ENCODE results near the gene MME. TPM values are rescaled to one million over a fixed set of nuclear protein-coding genes. Genes with fewer than 3 reads are reported as not detected.

MME gene
- total RNA-seq, 1 donor from 2014 or later = 83.5 TPM

- Histone ChIP-seq H3K27me3 (ENCODE audit: control insufficient read depth, insufficient read depth, low read length) (no peaks in the 10 kb centered on the region), H3K36me3 (ENCODE audit: control insufficient read depth, insufficient read depth, low read length) (no peaks in the 10 kb centered on the region), H3K4me3 (ENCODE audit: low read depth, low read length) (no peak overlapping the region)
- DNase-seq (ENCODE audit: low read depth) = no peak
- TF ChIP-seq, protein P1, sequence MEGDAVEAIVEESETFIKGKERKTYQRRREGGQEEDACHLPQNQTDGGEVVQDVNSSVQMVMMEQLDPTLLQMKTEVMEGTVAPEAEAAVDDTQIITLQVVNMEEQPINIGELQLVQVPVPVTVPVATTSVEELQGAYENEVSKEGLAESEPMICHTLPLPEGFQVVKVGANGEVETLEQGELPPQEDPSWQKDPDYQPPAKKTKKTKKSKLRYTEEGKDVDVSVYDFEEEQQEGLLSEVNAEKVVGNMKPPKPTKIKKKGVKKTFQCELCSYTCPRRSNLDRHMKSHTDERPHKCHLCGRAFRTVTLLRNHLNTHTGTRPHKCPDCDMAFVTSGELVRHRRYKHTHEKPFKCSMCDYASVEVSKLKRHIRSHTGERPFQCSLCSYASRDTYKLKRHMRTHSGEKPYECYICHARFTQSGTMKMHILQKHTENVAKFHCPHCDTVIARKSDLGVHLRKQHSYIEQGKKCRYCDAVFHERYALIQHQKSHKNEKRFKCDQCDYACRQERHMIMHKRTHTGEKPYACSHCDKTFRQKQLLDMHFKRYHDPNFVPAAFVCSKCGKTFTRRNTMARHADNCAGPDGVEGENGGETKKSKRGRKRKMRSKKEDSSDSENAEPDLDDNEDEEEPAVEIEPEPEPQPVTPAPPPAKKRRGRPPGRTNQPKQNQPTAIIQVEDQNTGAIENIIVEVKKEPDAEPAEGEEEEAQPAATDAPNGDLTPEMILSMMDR (IDR thresholded peaks at IDR 0.05; ENCODE audit: insufficient read depth, low read length, poor library complexity, severe bottlenecking) = no peak
These were observed 26.4 kb upstream of the MME start for GRCh38 chr3:155053756-155054155.

GRCh38 chr3:155064920-155065319, 15.2 kb upstream of the MME start:
- no peak for DNase-seq (ENCODE audit: low read depth)
- H3K27me3 ChIP-seq (ENCODE audit: control insufficient read depth, insufficient read depth, low read length) = no peaks in the 10 kb centered on the region
- no peak overlapping the region for H3K4me3 ChIP-seq (ENCODE audit: low read depth, low read length)
- TF ChIP-seq, protein P1 (IDR thresholded peaks at IDR 0.05; ENCODE audit: insufficient read depth, low read length, poor library complexity, severe bottlenecking) = no peak
- no peaks in the 10 kb centered on the region for H3K36me3 ChIP-seq (ENCODE audit: control insufficient read depth, insufficient read depth, low read length)

DNA sequence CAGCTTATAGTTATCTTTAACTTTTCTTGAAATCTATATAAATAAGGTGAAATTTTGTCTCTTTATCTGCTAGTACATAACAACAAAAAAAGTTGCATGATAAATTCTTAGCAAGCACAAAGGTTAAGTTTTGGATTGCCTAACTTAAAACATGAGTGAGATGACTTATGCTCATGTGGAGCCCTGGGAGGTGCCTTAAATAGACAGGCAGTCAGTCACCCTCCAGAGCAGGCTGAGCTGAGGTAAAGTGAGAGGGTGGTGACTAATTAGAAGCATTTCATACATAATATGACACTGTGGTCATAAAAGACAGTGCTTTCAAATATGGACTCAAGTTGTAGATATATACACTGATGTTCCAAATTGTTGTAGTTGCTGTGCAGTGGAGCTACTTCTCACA, 14.6 kb upstream of the MME start:
- Histone ChIP-seq H3K4me3 (ENCODE audit: low read depth, low read length) (no peak overlapping the region), H3K36me3 (ENCODE audit: control insufficient read depth, insufficient read depth, low read length) (no peaks in the 10 kb centered on the region), H3K27me3 (ENCODE audit: control insufficient read depth, insufficient read depth, low read length) (no peaks in the 10 kb centered on the region)
- DNase-seq (ENCODE audit: low read depth) = peak; percentile 64
- TF ChIP-seq, protein P1 (IDR thresholded peaks at IDR 0.05; ENCODE audit: insufficient read depth, low read length, poor library complexity, severe bottlenecking) = no peak

DNA sequence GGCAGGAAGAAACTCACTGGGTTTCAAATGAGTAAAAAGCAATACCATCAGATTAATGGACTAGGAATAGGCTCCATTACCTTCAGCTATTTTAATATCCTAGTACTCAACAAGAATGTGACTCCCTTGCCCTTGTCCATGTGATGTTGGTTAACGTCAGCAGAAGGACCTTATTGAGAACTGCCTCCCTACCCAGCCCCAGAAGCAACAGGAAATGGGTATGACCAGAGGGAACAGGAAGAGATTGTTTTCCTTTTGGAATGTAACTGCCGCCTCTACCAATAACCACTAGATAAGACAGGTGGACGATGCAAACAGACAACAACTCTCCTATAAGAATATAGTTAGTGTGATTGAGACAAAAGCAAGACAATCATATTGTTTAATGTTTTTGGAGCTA, 10.4 kb upstream of the MME start:
- no peaks in the 10 kb centered on the region for H3K27me3 ChIP-seq (ENCODE audit: control insufficient read depth, insufficient read depth, low read length)
- H3K36me3 ChIP-seq (ENCODE audit: control insufficient read depth, insufficient read depth, low read length) = no peaks in the 10 kb centered on the region
- peak; percentile 21 for DNase-seq (ENCODE audit: low read depth)
- no peak overlapping the region for H3K4me3 ChIP-seq (ENCODE audit: low read depth, low read length)
- TF ChIP-seq, protein P1 (IDR thresholded peaks at IDR 0.05; ENCODE audit: insufficient read depth, low read length, poor library complexity, severe bottlenecking) = no peak

DNA sequence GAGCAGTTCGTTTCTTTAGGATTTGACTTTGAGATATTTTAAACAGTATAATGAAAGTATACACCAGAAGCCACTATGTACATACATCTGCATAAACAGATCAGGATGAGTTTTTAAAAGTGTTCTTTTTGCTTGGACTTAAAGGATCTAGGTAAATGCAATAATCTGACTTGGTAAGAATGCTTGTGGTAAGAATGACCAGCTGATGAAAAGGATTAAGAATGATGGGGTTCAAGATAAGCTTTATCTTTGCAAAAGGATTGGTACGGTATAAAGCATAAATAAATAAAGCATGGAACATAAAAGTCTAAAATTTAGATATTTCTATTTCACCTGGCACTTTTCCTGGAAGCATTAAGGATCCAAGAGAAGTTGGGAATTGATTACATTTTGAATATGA, 9.8 kb upstream of the MME start:
- Histone ChIP-seq H3K4me3 (ENCODE audit: low read depth, low read length) (no peak overlapping the region), H3K36me3 (ENCODE audit: control insufficient read depth, insufficient read depth, low read length) (no peaks in the 10 kb centered on the region), H3K27me3 (ENCODE audit: control insufficient read depth, insufficient read depth, low read length) (no peaks in the 10 kb centered on the region)
- TF ChIP-seq, protein P1 (IDR thresholded peaks at IDR 0.05; ENCODE audit: insufficient read depth, low read length, poor library complexity, severe bottlenecking) = no peak
- no peak for DNase-seq (ENCODE audit: low read depth)

GRCh38 chr3:155070932-155071387, 9.2 kb upstream of the MME start:
- TF ChIP-seq, protein P1 (IDR thresholded peaks at IDR 0.05; ENCODE audit: insufficient read depth, low read length, poor library complexity, severe bottlenecking) = no peak
- Histone ChIP-seq H3K4me3 (ENCODE audit: low read depth, low read length) (no peak overlapping the region), H3K27me3 (ENCODE audit: control insufficient read depth, insufficient read depth, low read length) (no peaks in the 10 kb centered on the region), H3K36me3 (ENCODE audit: control insufficient read depth, insufficient read depth, low read length) (no peaks in the 10 kb centered on the region)
- peak; percentile 80 for DNase-seq (ENCODE audit: low read depth)
